GM18867 (cell line): ENCODE results near the gene FGA.
"Not testable (repeated sequence)": the region's sequence is repeated elsewhere in the genome, so short reads cannot be mapped to it uniquely, and the experiment has no call there.

ENCODE experiments used
- ATAC-seq: cut with Tn5 transposase; IDR thresholded peaks from one replicate; pipeline ENCODE4 v1.9.1; 2021; ENCODE audit warnings: mild to moderate bottlenecking, moderate library complexity; ENCODE audit not compliant: unreplicated experiment

FGA gene

DNA sequence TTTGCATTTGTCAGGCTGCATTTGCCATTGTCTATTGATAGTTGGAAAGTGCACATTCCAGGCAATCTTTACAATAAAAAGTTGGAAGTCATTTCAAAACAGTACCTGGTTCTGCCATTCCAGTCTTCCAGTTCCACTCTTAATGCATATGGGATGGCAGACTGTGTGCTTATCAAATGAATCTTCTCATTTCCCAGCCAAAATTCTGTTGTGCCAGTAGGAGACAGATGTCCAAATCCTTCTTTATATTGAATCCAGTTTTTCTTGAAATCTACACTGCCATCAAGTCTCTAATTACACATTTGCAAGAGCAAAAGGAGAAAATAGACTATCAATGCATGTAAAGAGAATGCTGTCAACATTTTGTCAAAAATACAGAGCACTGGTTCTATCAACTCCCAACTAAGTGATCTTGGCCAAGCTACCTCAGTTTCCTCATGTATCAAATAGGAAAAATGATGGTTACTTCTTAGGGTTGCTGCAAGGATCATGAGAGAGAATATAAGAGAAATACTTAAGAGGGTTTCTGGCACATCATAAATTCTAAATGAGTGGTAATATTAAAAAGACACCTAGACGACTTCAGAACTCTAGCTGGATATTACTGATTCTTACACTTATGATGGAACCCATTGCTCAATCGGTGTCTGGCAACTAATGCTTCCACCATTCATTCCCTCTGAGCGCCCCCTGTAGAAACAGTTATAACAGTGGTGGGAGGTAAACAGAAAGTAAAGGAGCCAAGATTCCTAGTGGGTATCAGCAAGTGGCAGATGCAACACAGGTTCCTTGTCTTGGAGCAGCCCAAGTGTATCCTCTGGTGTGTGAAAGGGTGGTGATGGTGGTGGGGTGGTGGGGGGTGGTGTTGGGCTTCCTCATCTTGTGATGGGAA lies 18.1 kb upstream of the FGA start:
- no peak for ATAC-seq

DNA sequence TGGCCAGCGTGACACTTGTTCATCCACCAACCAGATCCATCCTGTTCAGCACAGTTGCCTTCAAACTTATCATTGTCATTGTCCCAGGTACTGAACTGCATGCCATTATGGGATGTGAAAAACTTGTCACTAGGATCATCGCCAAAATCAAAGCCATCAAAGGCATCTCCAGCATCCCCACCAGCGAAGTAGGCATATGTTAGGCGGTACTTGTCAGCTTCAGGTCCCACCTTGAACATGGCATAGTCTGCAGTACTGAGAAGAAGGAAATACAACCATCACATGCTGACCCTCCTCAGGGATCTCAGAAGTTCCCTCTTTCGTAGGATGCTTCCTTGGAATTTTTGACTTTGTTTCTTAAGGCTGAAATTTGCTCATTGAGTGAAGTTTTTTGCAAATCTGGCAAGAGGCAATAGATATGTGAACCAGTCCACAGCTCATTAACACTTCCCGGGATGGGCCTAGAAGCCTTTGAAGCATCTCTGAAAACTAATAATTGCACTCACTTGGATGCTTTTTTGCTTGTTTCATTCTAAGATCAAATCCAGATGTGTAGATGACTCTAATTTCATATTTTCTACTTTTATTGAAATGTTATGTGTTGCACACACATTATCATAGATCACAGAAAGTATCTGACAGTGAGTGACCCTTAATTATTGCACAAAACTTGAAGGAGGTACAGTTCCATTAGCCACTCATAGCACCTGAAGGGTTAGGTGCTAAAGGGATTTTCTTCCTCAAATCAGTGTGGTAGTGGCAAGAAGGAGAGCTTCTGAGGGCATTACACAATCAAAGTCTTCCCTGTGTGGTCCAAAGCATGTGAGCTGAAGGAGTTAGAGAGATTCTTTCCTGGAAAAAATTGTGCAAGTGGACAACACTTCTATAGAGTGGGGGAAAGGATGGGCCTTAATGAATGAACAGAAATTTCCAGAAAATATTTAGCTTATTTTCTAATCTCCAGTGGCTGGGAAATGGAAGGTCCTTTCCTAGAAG lies 16.5 kb upstream of the FGA start:
- no peak for ATAC-seq

DNA sequence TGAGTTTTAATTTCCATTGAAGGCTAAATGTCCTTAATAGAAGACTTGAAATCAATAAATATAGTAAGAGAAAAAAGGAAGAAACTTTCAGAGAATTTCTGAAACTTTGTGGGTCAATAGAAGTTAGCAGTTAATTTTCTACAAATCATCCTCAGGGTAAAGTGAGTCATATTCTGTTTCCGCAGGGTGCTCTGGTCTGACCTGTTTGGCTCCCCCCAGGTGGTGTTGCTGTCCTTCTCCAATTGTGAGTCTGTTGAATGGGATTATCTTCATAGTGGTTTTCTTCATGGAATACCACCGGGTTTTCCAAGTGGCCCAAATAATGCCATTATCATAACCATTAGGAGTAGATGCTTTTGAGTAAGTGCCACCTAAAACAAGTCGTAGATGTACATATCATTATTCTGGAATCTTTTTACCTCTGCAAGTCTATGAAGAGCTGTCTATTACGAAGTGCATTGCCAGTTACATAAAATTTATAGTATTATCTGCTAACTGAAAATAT lies 14.2 kb upstream of the FGA start:
- ATAC-seq = no peak

DNA sequence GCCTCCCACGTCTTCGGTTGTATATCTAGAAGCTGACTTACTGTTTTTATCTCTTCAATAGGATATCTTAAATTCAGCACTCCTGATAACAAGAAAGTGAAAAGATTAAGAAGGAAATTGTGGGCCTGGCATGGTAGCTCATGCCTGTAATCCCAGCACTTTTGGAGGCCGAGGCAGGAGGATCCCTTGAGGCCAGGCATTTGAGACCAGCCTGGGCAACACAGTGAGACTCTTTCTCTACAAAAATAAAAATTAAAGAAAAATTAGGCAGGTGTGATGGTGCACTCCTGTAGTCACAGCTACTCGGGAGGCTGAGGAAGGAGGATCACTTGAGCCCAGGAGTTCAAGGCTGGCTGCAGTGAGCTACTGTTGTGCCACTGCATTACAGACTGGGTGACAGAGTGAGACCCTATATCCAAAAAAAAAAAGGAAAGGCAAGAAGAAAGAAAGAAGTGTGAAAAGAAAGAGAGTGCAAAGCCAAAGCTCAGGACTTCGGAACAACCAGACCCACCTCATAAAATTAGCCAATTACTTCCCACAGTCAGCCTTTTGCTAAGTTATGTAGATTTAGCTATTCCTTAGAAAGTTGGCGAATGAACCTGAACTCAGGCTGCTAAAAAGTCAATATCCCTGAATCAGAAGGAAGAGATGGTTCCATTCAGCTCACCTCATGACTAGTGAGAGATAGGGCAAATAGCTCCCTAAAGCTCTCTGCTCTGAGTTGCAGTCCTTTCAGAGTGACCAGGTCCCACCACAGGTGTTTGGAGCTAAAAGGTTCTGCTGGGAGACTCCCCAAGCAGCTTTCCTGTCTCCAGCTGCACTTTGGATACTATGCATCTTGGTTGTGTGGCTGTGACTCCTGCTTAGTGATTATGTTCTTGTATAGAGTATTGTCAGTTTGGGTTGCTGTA lies 12.7 kb upstream of the FGA start:
- ATAC-seq = no peak

DNA sequence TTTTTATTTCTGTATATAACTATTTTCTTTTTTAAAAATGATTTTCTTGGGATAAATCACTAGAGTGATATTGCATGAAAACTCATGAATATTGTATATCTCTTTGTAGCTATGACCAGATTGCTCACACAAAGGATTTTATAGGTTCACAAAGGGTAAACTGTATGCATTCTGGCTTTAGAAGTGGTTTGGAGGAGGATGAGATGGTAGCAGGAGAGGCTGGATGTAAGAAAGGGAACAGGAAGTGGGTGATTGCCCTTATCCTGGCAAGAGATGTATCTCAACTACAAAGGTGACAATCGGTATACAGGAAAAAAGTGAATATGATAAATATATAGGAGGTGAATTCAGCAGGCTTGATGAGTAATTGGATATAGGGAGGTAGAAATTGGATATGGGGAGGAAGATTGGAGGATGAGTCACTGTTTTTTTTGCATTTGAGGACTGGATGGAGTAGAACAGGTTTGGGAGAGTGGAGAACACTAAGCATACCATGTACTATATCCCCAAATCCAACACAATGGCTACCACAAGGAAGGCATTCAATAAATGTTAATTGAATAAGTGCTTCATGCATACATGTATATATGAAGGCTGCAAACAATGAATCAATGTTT lies 12.0 kb upstream of the FGA start:
- no peak for ATAC-seq

DNA sequence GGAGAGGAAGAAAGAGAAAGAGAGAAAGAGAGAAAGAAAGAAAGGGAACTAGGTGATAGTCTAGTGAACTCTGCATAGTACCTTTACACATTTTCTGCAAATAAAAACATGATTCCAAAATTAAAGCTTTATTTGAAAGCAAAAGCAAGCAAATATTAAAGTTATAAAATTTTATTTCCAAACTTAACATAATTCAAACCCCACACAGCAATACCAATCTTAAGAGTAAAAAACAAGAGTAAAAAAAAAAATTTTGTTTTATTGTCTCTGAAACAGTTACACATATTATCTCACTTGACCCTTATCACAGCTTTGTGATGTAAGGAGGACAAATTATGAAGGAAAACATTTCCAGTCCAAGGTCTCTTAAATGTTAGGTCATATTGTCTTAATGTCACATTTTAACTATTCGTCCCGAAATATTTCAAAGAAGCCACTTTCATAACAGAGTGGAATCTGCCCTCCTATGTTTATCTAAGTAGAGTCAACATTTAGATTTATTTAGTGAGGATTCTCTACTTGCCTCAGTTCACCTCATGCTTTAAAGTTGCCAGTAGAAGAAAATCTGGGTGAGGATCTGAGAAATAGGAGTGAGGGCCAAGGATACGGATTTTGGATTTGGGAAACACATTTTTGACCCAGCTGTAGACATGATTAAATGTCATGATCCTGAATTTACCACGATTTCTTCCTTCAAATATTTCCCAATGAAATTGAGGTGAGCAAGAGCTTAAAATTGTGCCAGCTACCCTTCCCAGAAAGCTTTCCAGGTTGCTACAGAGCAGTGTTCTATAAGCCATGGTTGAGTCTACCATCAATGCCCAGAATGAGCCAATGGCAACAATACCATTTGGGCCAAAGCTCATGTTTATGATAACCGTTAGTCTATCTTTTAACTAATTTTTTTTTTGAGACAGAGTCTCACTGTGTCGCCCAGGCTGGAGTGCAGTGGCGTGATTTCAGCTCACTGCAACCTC lies 7.5 kb upstream of the FGA start:
- no peak for ATAC-seq

DNA sequence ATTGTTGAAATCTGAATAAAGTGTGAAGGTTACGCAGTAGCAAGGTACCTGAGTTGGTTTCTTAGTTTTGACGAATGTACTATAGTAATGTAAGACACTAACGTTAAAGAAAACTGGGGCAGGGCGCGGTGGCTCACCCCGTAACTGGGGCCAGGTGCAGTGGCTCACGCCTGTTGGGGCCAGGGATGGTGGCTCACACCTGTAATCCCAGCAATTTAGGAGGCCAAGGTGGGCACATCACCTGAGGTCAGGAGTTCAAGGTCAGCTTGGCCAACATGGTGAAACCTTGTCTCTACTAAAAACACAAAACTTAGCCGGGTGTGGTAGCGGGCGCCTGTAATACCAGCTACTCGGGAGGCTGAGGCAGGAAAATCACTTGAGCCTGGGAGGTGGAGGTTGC lies 6.7 kb upstream of the FGA start:
- ATAC-seq = not testable (repeated sequence)

DNA sequence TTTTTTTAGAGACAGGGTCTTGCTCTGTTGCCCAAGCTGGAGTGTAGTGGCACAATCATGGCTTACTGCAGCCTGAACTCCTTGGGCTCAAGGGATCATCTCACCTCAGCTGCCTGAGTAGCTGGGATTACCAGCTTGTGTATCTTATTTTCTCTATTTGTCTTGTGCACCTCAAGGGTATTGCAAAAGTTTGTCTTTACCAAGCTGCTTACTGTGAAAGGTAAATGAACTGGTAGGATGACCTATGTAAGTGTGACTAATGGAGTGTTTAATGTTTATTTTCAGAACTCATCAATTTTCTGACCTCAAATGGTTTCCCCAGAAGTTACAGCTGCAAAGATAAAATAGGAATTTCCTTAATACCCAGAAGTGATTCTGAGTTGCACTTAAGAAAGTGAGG lies 5.3 kb upstream of the FGA start:
- no peak for ATAC-seq

DNA sequence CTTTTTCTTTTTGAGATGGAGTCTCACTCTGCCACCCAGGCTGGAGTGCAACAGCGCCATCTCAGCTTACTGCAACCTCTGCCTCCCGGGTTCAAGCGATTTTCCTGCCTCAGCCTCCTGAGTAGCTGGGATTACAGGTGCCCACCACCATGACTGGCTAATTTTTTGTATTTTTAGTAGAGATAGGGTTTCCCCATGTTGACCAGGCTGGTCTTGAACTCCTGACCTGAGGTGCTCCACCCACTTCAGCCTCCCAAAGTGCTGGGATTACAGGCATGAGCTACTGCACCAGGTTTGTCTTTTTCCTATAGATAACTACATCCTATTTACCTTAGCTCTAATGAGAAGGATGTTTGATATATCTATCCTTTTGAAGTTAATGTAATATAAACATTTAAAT lies 3.8 kb upstream of the FGA start:
- not testable (repeated sequence) for ATAC-seq

DNA sequence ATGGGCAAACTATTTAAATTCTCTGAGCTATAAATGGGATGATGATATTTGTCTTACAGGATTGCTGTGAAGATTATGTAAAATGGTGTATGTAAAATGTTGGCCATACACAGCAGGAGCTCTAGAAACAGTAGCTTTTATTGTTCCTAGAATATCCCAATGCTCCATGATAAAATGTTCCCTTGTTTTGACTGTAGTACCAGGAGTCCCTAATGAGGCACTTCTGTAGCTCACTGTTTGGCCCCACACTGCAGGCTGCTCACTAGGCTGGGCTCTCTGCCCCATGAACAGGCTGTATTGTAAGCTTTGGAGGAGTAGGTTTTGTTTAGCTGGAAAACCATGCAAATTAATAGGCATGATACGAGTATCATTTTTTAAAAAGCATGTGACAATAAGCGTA lies 3.3 kb upstream of the FGA start:
- no peak for ATAC-seq

DNA sequence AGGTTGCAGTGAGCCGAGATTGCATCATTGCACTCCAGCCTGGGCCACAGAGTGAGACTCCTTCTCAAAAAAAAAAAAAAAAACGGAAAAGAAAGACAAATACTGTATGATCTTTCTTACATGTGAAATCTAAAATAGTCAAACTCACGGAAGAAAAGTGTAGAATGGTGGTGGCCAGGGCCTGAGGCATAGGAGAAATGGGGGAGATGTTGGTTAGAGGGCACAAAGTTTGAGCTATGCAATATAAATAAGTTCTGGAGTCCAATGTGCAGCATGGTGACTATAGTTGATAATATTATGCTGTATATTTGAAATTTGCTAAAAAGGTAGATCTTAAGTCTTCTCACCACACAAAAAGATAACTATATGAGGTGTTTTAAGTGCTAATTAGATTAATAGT lies 1.3 kb upstream of the FGA start:
- ATAC-seq = no peak

DNA sequence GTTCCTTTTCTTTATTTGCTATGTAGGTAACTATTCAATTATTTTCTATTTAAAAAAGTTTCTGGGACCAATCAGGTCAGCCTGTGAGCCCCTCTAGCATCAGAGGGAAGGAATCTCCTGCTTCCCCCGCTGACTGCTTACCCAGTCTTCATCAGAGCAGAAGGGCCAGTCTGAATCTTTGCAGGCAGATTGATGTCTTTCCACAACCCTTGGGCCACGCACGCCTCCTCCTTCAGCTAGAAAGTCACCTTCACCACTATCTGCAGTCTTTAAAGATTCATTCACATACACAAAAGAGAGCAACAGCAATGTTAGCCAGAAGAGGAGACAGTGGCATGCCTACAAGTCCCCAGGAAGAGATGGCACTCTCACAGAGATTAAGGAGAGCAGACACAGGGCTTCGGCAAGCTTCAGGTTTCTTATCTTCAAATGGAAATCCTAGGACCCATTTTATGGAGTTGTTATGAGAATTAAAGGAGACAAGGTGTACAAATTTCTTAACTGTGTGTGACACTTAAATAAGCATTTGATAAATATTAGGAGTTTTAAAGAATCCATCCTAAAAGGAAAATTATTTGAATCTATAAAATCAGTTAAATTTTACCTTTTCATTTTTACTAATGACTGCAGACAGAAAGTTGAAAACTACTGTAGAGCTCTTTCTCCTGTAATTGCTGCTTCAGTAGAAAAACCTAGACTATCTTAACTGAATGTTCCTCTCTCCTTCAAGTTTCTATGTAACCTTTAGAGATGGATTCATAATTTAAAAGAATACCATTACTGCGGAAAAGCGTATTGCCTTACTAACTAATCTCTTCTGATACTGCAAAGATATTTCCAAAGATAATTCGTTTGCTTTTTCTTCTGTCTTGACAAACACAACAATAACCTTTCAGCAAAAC lies 995 bp downstream of the FGA start:
- no peak for ATAC-seq

DNA sequence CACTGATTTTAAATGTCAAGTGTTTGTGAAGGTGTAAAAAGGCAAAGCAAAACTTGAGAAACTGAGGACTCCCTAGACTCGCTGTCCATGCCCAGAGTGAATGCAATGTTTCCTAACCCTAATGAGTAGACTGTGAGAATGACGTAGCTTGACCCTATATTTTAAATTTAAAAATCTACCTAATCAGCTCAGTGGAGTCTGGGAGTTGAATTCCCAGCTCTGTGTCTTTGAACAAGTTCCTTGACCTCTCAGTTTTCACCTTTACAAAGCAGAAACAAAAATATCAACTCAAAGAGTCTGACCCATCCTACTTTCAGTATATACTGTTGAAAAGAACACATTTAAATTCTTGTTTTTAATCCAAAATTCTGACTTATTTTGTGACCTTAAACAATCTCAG lies 2.3 kb downstream of the FGA start:
- ATAC-seq = no peak

DNA sequence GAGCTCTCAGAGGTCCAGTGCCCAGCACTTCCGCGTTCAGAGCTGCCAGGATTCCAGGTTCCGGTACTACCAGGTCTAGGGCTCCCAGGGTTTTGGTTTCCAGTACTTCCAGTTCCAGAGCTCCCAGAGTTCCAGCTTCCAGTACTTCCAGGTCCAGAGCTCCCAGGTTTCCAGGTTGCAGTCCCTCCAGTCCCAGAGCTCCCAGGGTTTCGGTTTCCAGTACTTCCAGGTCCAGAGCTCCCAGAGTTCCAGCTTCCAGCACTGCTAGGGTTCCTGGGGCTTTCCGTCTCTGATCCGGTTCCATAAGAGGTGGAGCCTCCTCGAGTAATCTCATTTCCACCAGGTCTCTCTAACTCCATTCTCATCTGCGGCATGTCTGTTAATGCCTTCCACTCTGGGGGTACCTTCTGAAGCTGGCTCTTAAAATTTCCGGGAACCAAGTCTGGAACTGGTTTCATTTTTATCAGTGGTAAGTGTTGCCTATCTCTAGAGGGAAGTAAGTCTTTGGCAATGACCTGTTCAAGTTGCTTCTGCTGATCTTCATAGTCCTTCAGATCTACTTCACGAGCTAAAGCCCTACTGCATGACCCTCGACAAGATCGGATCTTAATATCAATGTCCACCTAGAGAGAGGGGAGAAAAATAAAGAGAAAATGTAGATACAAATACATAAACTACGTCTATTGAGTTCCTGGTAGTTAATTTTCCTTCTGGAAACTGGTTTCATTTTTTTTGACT lies 4.1 kb downstream of the FGA start:
- ATAC-seq = no peak

DNA sequence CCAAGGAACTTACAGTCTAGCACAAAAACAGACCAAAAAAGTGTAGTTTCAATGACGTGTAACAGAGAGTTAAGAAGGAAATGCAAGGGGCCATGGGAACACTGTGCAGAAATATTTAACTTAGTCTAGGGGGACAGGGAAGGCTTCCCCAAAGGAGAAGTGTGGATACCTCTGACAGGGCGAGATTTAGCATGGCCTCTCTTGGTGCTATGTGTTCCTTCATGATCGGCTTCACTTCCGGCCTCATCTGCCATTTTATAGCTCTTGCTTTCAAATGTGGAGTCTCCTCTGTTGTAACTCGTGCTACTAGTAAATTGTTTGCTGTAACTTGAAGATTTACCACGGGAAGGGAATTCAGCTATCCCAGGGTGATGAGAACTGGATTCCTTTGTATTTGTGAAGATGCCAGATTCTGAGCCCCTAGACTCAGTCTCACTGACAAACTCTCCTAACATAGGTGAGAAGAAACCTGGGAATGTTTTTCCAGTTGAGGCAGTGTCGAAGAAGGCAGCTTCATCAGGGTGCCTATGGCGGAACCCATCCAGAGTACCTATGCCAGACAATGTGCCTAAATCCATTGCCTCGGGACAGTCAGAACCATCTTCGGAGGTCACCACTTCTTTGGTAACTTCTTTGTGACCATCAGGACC lies 5.0 kb downstream of the FGA start:
- no peak for ATAC-seq

DNA sequence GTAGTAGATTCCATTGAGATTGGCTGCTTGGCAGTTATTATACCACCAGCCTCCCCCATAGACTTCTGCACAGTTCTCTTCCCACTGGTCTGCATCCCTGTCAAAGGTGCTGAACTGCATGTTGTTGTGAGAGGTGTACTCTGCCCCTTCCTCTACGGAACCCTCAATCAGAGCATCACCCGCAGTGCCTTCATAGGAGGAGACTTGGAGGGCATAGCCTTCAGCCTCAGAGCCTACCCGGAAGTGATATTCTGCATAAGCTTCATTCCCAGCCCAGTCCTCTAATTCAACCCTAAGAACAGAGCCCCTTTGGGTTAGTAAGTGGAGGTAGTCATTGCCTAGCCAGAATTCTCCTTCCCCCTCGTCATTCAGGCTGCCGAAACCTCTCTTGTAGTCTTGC lies 6.3 kb downstream of the FGA start:
- no peak for ATAC-seq

DNA sequence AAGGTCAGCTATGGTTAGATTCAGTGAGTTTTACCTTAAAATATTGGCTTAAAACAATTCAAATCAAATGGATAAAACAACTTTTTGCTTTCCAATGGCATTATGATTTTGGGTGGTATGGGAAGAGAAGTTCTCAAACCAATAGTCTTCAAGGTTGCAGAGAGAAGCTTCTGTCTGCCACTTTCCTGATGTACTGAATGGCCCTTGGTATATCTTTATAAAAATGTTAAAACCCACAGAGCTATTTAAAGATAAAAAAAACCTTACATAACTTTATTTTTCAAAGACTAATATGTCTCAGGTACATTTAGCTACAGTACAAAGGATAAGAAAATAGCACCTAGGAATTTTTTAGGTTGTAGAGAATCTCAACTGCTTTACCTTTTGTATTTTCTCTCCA lies 6.9 kb downstream of the FGA start:
- ATAC-seq = no peak
